Endodermal cell (in vitro differentiated cells): ENCODE results near the gene C9orf57. TPM values are rescaled to one million over a fixed set of nuclear protein-coding genes. Genes with fewer than 3 reads are reported as not detected.

Experiments
- DNase-seq: peaks from one replicate; pipeline ENCODE4 v3.0.0-alpha.2; 2017
- H3K27ac ChIP-seq: 2 replicates; pipeline ENCODE4 v1.5.1; 2013; ENCODE audit warnings: mild to moderate bottlenecking, low read depth, low read length, moderate library complexity
- H3K27me3 ChIP-seq: 2 replicates; pipeline ENCODE4 v1.6.1; 2013; ENCODE audit warnings: mild to moderate bottlenecking, low read length, moderate library complexity; ENCODE audit not compliant: insufficient read depth, control insufficient read depth, poor library complexity, severe bottlenecking
- H3K36me3 ChIP-seq: 2 replicates; pipeline ENCODE4 v1.7.0; 2013; ENCODE audit warnings: mild to moderate bottlenecking, low read length, moderate library complexity; ENCODE audit not compliant: control insufficient read depth, insufficient read depth
- H3K4me1 ChIP-seq: one replicate; pipeline ENCODE4 v1.7.0; 2013; ENCODE audit warnings: low read length; ENCODE audit not compliant: control insufficient read depth, insufficient read depth
- H3K4me3 ChIP-seq: 2 replicates; pipeline ENCODE4 v1.5.1; 2013; ENCODE audit warnings: mild to moderate bottlenecking, low read length, moderate library complexity
- H3K9ac ChIP-seq: 2 replicates; pipeline ENCODE4 v1.6.1; 2013; ENCODE audit warnings: mild to moderate bottlenecking, low read length, moderate library complexity; ENCODE audit not compliant: poor library complexity, severe bottlenecking; ENCODE audit errors: extremely low read depth
- H3K9me3 ChIP-seq: 2 replicates; pipeline ENCODE4 v1.6.1; 2013; ENCODE audit warnings: mild to moderate bottlenecking, low read length, moderate library complexity; ENCODE audit not compliant: control insufficient read depth
- H3K27ac Mint-ChIP-seq: 2 replicates; pipeline ENCODE4 v1.8.0; 2020; ENCODE audit warnings: mixed read lengths
- H3K27me3 Mint-ChIP-seq: 2 replicates; pipeline ENCODE4 v1.8.0; 2021; ENCODE audit warnings: mild to moderate bottlenecking, mixed read lengths; ENCODE audit not compliant: insufficient read depth
- H3K36me3 Mint-ChIP-seq: 2 replicates; pipeline ENCODE4 v1.8.0; 2020; ENCODE audit warnings: low read depth, mixed read lengths
- H3K4me1 Mint-ChIP-seq: 2 replicates; pipeline ENCODE4 v1.8.0; 2020; ENCODE audit warnings: mixed read lengths
- H3K4me3 Mint-ChIP-seq: 2 replicates; pipeline ENCODE4 v1.8.0; 2020; ENCODE audit warnings: mild to moderate bottlenecking, moderate library complexity, mixed read lengths
- H3K9me3 Mint-ChIP-seq: 2 replicates; pipeline ENCODE4 v1.8.0; 2020; ENCODE audit warnings: mild to moderate bottlenecking, mixed read lengths
- CTCF ChIP-seq: fragments of 200-600 bp; sonication (generic); conservative IDR thresholded peaks from 2 replicates; pipeline ENCODE4 v1.5.0; 2021; ENCODE audit warnings: antibody characterized with exemption, mild to moderate bottlenecking
- WGBS, 2 experiments: methylation state at CpG; one replicate each; pipeline versions ENCODE4 v1.1.5 to v1.1.7; 2013; ENCODE audit warnings: missing lambda C conversion rate in 2 of 2, mixed read lengths in 1 of 2; ENCODE audit not compliant: insufficient coverage in 1 of 2, insufficient read length in 1 of 2; 5-methylcytosine and 5-hydroxymethylcytosine counted together
- total RNA-seq, 2 donors: library from RNA; stranded (reverse); fragmentation: NEBNext Ultra II Directional in 1 of 2; extraction: Animal tissue kit (Norgen Biotek cat#: 25700) in 1 of 2; gene quantifications; 2 replicates in 1 of 2; 3 replicates in 1 of 2; pipeline ENCODE4 v1.2.1, GENCODE V29; 2021

Gene C9orf57
- total RNA-seq, 2 donors from 2014 or later: not detected

- H3K9ac ChIP-seq: no peak overlapping the region
- Mint-ChIP-seq H3K9me3 (no peaks in the 10 kb centered on the region), H3K27ac (no peak overlapping the region), H3K4me3 (no peak overlapping the region), H3K27me3 (no peaks in the 10 kb centered on the region), H3K4me1 (peaks cover 1% of the 10 kb centered on the region), H3K36me3 (no peaks in the 10 kb centered on the region)
- H3K36me3 ChIP-seq: no peaks in the 10 kb centered on the region
- no peaks in the 10 kb centered on the region for H3K9me3 ChIP-seq
- no peak overlapping the region for H3K27ac ChIP-seq
- TF ChIP-seq CTCF: no peak
- 92 to 95% methylated on average over 4 to 7 of the region's 7 CpGs for WGBS, 2 experiments
- H3K4me1 ChIP-seq: no peaks in the 10 kb centered on the region
- DNase-seq: no peak
- H3K4me3 ChIP-seq: no peak overlapping the region
- no peaks in the 10 kb centered on the region for H3K27me3 ChIP-seq
Measured at GRCh38 chr9:72041775-72042194, 18.6 kb downstream of the C9orf57 start.

GRCh38 chr9:72041369-72041768 lies 19.0 kb downstream of the C9orf57 start:
- 93 to 97% methylated on average over 2 to 3 of the region's 3 CpGs for WGBS, 2 experiments
- H3K9me3 Mint-ChIP-seq: no peaks in the 10 kb centered on the region

GRCh38 chr9:72039532-72039931 lies 20.9 kb downstream of the C9orf57 start:
- no peak overlapping the region for H3K4me3 Mint-ChIP-seq
- WGBS, 2 experiments: 92 to 96% methylated on average over 7 to 8 of the region's 8 CpGs
- no peaks in the 10 kb centered on the region for H3K36me3 Mint-ChIP-seq

More at GRCh38 chr9:72041369-72041768, 19.0 kb downstream of the C9orf57 start:
- no peak overlapping the region for H3K9ac ChIP-seq
- no peaks in the 10 kb centered on the region for H3K9me3 ChIP-seq
- Mint-ChIP-seq H3K27me3 (no peaks in the 10 kb centered on the region), H3K36me3 (no peaks in the 10 kb centered on the region), H3K4me1 (peaks cover 1% of the 10 kb centered on the region), H3K27ac (no peak overlapping the region), H3K4me3 (no peak overlapping the region)
- no peak for DNase-seq
- H3K27me3 ChIP-seq: no peaks in the 10 kb centered on the region
- H3K27ac ChIP-seq: no peak overlapping the region
- H3K36me3 ChIP-seq: no peaks in the 10 kb centered on the region
- H3K4me1 ChIP-seq: no peaks in the 10 kb centered on the region
- TF ChIP-seq CTCF: no peak
- no peak overlapping the region for H3K4me3 ChIP-seq

More at GRCh38 chr9:72039532-72039931, 20.9 kb downstream of the C9orf57 start:
- H3K27ac Mint-ChIP-seq: no peak overlapping the region
- Histone ChIP-seq H3K4me1 (no peaks in the 10 kb centered on the region), H3K27ac (no peak overlapping the region), H3K9ac (no peak overlapping the region), H3K27me3 (no peaks in the 10 kb centered on the region), H3K9me3 (no peaks in the 10 kb centered on the region), H3K4me3 (no peak overlapping the region), H3K36me3 (no peaks in the 10 kb centered on the region)
- no peak for TF ChIP-seq CTCF
- H3K4me1 Mint-ChIP-seq: peaks cover 1% of the 10 kb centered on the region
- no peak for DNase-seq
- no peaks in the 10 kb centered on the region for H3K9me3 Mint-ChIP-seq
- no peaks in the 10 kb centered on the region for H3K27me3 Mint-ChIP-seq
